Right cardiac atrium (tissue), 5 donors: ENCODE measurements around the gene RRN3. TPM values are rescaled to one million over a fixed set of nuclear protein-coding genes. Genes with fewer than 3 reads are reported as not detected.
"Not testable (repeated sequence)": the region's sequence is repeated elsewhere in the genome, so short reads cannot be mapped to it uniquely, and the experiment has no call there.

Experiments
- ATAC-seq, 2 donors: fragments of 200-7000 bp; cut with Tn5 transposase; one replicate each; pipeline versions ENCODE4 v1.8.0 to v1.9.1; 2020; ENCODE audit warnings: moderate library complexity in 2 of 2, mild to moderate bottlenecking in 1 of 2
- DNase-seq, 3 donors: peaks; one replicate each; pipeline ENCODE4 v3.0.0-alpha.2; 2020
- H3K27ac ChIP-seq: one replicate; pipeline ENCODE4 v1.5.1; 2013; ENCODE audit warnings: mild to moderate bottlenecking, low read length, control low read depth, moderate library complexity
- H3K27me3 ChIP-seq: one replicate; pipeline ENCODE4 v1.6.1; 2013; ENCODE audit not compliant: control insufficient read depth, insufficient read depth
- H3K4me1 ChIP-seq: one replicate; pipeline ENCODE4 v1.6.1; 2013; ENCODE audit warnings: low read length; ENCODE audit not compliant: control insufficient read depth, insufficient read depth
- H3K4me3 ChIP-seq: one replicate; pipeline ENCODE4 v1.5.1; 2013; ENCODE audit warnings: low read length, control low read depth
- H3K9me3 ChIP-seq: one replicate; pipeline ENCODE4 v1.6.1; 2013; ENCODE audit warnings: low read length; ENCODE audit not compliant: control insufficient read depth
- WGBS: extraction: QIAGEN DNeasy Blood & Tissue Kit; methylation state at CpG from one replicate; pipeline ENCODE4 v1.1.7; 2013; 5-methylcytosine and 5-hydroxymethylcytosine counted together
- intact Hi-C, 4 donors: fragments of 100-400 bp; cut with DNase I; formaldehyde crosslinking; loops; one replicate each; pipeline versions ENCODE4 v1.11.0 to v1.14.0; 2022 to 2023
- polyA plus RNA-seq: library from polyadenylated mRNA; stranded (reverse); fragments of 200-250 nt; gene quantifications from one replicate; pipeline ENCODE4 v1.2.3, GENCODE V29; 2013
- total RNA-seq, 4 donors: library from RNA; stranded (reverse); fragmentation: NEBNext Ultra II Directional; extraction: Animal tissue kit (Norgen Biotek cat#: 25700); gene quantifications; one replicate each; pipeline ENCODE4 v1.2.1, GENCODE V29; 2021
- donor health status: healthy with polysubstance abuse.
- donor health status: DM: no; HTN: yes; CAD: no.
- donor health status: DM: no; HTN: no; CAD: no.
- donor health status: DM: no; HTN: yes; CAD: no; lungs with severe emphysema.
- donor health status: DM: yes; HTN: yes; CAD: no.

The RRN3 gene
- total and polyA plus RNA-seq, 5 donors: 13.1 to 25.5 (median 22.9) TPM

DNA sequence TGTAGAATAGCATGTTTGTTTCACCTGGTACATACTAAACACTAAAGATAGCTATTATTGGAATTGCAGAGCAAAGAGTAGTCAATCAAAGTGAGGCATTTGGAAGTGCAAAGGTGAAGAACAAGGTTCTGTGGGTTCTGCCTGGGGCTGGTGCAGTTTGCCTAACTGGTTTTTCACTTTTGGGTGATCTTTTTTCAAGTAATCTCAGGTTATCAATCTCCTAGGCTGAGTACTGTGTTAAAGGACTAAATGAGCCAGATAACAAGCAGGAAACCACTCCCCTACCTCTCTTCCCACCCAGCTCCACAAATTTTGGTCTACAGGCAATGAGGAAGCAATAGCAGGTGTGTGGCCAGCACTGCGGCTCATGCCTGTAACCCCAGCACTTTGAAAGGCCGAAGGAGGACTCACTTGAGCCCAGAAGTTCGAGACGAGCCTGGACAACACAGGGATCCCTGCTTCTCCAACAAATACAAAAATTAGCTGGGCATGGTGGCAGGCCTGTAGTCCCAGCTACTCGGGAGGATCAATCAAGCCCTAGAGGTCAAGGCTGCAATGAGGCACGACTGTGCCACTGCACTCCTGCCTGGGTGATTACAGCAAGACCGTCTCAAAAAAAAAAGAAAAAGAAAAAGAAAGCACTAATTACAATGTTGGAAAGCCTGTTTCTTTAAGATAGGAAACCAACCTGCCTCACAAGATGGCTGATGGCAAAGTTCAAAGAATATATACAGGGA is 36.2 kb downstream of the RRN3 start:
- no peak overlapping the region for H3K27ac ChIP-seq
- intact Hi-C loops: no loop called here
- no peaks in the 10 kb centered on the region for H3K9me3 ChIP-seq
- 75% methylated on average over 7 of the region's 7 CpGs for WGBS
- H3K4me3 ChIP-seq: no peak overlapping the region
- ATAC-seq: no peak
- DNase-seq: no peak
- H3K4me1 ChIP-seq: peaks cover 4% of the 10 kb centered on the region
- H3K27me3 ChIP-seq: no peaks in the 10 kb centered on the region

- H3K4me1 ChIP-seq: peaks cover 4% of the 10 kb centered on the region
- H3K9me3 ChIP-seq: no peaks in the 10 kb centered on the region
- intact Hi-C loops: no loop called here
- H3K27me3 ChIP-seq: no peaks in the 10 kb centered on the region
- peak overlapping the region; percentile 65 for H3K27ac ChIP-seq
- 2% methylated on average over 81 of the region's 81 CpGs for WGBS
- DNase-seq (peak in 2 of 3 donors; percentile 63 to 73), ATAC-seq (peak; percentile 52 to 55)
- peak overlapping the region; percentile 93 for H3K4me3 ChIP-seq
Measured at GRCh38 chr16:15055141-15056053, 38.7 kb downstream of the RRN3 start.

- no peak overlapping the region for H3K27ac ChIP-seq
Measured at GRCh38 chr16:15054357-15055140, 39.5 kb downstream of the RRN3 start.

DNA sequence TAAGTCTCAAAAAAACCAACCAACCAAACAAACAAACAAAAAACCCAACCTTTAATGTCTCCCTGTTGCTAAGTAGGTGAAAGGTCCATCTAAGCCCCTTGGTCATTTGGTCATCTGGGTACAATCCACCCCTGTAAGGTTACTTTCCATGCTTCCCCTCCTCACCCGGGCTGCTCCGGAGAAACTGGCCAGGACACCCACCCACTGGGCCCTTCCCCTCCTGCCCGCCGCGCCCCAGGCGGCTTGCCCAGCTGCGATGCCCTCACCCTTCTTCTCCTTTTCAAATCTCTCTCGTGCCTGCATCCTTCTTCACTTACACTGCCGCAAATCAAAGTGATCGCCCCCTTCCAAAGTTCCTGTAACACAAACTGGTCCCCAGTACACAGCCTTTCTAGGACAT is 40.2 kb downstream of the RRN3 start:
- 89% methylated on average over 10 of the region's 10 CpGs for WGBS
- peak in 1 of 3 donors; percentile 58 for DNase-seq
- ATAC-seq: no peak
- intact Hi-C loops: no loop called here
- Histone ChIP-seq H3K9me3 (no peaks in the 10 kb centered on the region), H3K27ac (no peak overlapping the region), H3K27me3 (no peaks in the 10 kb centered on the region), H3K4me3 (no peak overlapping the region), H3K4me1 (peaks cover 4% of the 10 kb centered on the region)

More at GRCh38 chr16:15054357-15055140, 39.5 kb downstream of the RRN3 start:
- Histone ChIP-seq H3K9me3 (no peaks in the 10 kb centered on the region), H3K27me3 (no peaks in the 10 kb centered on the region), H3K4me1 (peaks cover 4% of the 10 kb centered on the region), H3K4me3 (peak overlapping the region; percentile 93)
- WGBS: 74% methylated on average over 19 of the region's 19 CpGs
- no peak for DNase-seq
- ATAC-seq: no peak
- intact Hi-C loops: no loop called here

DNA sequence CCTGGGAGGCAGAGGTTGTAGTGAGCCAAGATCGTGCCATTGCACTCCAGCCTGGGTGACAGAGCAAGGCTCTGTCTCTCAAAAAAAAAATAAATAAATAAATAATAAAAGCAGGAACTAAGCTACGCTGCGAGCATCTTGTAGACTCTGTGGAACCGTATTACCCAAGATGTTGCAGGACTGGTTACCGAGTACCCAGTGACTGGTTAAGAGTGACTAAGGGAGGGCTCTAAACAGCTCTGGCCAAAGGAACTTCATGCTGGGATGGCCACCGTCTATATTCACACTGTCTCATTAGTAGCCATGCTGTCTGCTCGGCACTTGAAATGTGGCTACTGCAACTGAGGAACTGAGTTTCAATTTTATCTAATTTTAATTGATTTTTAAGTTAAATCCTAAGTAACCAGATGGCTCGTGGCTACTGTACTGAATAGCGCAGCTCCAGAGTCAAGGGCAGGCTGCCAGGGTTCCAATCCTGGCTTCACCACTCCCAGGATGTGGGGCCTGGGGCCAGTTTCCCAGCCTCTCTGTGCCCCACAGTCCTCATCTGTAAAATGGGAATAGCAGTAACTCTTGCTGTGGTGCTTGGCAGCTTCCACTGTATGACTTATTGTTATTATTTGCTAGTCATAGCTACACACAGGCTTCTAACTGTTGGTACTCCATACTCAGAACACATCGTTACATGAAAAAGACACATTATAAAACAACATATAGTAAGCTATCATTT is 41.2 kb downstream of the RRN3 start:
- Histone ChIP-seq H3K27me3 (no peaks in the 10 kb centered on the region), H3K27ac (no peak overlapping the region), H3K4me3 (no peak overlapping the region), H3K9me3 (no peaks in the 10 kb centered on the region), H3K4me1 (peaks cover 4% of the 10 kb centered on the region)
- ATAC-seq: no peak
- intact Hi-C loops: no loop called here
- WGBS: 65% methylated on average over 10 of the region's 10 CpGs
- peak; percentile 42 to 80 (median 75) for DNase-seq

GRCh38 chr16:15051387-15051951 is 42.6 kb downstream of the RRN3 start:
- intact Hi-C loops: no loop called here
- Histone ChIP-seq H3K9me3 (no peaks in the 10 kb centered on the region), H3K27ac (no peak overlapping the region), H3K27me3 (no peaks in the 10 kb centered on the region), H3K4me3 (no peak overlapping the region), H3K4me1 (peaks cover 4% of the 10 kb centered on the region)
- no peak for ATAC-seq
- 96% methylated on average over 9 of the region's 9 CpGs for whole genome bisulfite sequencing
- DNase-seq: no peak

- H3K9me3 ChIP-seq, H3K27me3 ChIP-seq, H3K27ac ChIP-seq, intact Hi-C loops, H3K4me3 ChIP-seq, H3K4me1 ChIP-seq, DNase-seq, ATAC-seq: not testable (repeated sequence)
- WGBS: 92% methylated on average over 1 of the region's 1 CpG
Measured at GRCh38 chr16:15050440-15050839, 43.6 kb downstream of the RRN3 start.

DNA sequence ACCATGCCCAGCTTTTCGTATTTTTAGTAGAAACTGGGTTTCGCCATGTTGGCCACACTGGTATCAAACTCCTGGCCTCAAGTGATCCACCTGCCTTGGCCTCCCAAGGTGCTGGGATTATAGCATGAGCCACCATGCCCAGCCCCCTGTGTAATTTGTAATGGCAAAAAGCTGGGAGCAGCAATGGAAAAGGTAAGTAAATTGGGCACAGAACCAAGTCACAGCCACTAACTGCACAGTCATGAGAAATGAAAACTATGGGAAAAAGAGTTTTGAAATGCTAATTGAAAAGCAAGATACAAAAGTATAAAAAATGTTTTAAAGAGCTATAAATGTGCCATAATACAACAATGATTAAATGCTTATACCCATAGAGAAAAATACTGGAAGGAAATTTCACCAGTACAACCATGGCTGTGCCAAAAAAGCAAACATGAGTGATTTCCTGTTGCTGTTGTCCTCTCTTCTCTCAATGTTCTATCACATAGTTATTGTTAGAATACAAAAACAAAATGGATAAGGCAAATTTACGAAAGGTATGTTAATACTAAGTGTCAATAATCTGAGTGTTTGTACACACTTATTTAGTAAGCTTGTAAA is 44.4 kb downstream of the RRN3 start:
- H3K27ac ChIP-seq: no peak overlapping the region
- no peak overlapping the region for H3K4me3 ChIP-seq
- 87% methylated on average over 3 of the region's 3 CpGs for WGBS
- ATAC-seq (no peak), DNase-seq (no peak)
- intact Hi-C loops: no loop called here
- H3K27me3 ChIP-seq: no peaks in the 10 kb centered on the region
- H3K4me1 ChIP-seq: peaks cover 3% of the 10 kb centered on the region
- H3K9me3 ChIP-seq: no peaks in the 10 kb centered on the region

GRCh38 chr16:15046692-15047376 is 47.2 kb downstream of the RRN3 start:
- H3K4me1 ChIP-seq: no peaks in the 10 kb centered on the region
- 95% methylated on average over 21 of the region's 21 CpGs for WGBS
- no peak overlapping the region for H3K27ac ChIP-seq
- H3K9me3 ChIP-seq: no peaks in the 10 kb centered on the region
- no peaks in the 10 kb centered on the region for H3K27me3 ChIP-seq
- ATAC-seq (no peak), DNase-seq (peak in 1 of 3 donors; percentile 34)
- intact Hi-C loops: no loop called here
- H3K4me3 ChIP-seq: no peak overlapping the region
